GM12892 (cell line): Measurements from ENCODE around the gene CIAO2B.
"Not testable (repeated sequence)": the region's sequence is repeated elsewhere in the genome, so short reads cannot be mapped to it uniquely, and the experiment has no call there.

Experiments used
- POLR2A ChIP-seq: IDR thresholded peaks from 2 replicates; pipeline ENCODE4 v1.6.1; 2011; ENCODE audit warnings: low read depth, low read length, control low read depth
- POLR2AphosphoS5 ChIP-seq: IDR thresholded peaks from 2 replicates; pipeline ENCODE4 v1.6.1; 2011; ENCODE audit warnings: low read depth, low read length, control low read depth

GRCh38 chr16:66974156-66974931, 40.1 kb upstream of the CIAO2B start:
- TF ChIP-seq POLR2AphosphoS5, POLR2A: not testable (repeated sequence)
